A549 (cell line): ENCODE data around the gene DMRTB1.

Experiments used
- CBX8 ChIP-seq: fragments of 200-600 bp; sonication (generic); IDR thresholded peaks from 2 replicates; pipeline ENCODE4 v1.6.1; 2016
- POLR2A ChIP-seq: IDR thresholded peaks from 2 replicates; pipeline ENCODE4 v1.6.1; 2012; ENCODE audit warnings: mild to moderate bottlenecking, low read length
- SREBF2 ChIP-seq: fragments of 450-650 bp; IDR thresholded peaks from 2 replicates; pipeline ENCODE4 v1.6.1; 2014; ENCODE audit warnings: mild to moderate bottlenecking, moderate library complexity
- TF ChIP-seq, protein P1 (sequence below): fragments of >200 bp; sonication (Bioruptor Twin); formaldehyde crosslinking; IDR thresholded peaks from 3 replicates; pipeline ENCODE4 v1.5.1; 2016
- TF ChIP-seq, protein P2 (sequence below): fragments of 200-600 bp; sonication (generic); IDR thresholded peaks from 2 replicates; pipeline ENCODE4 v1.6.1; 2016; ENCODE audit warnings: antibody characterized with exemption, mild to moderate bottlenecking, moderate library complexity

DNA sequence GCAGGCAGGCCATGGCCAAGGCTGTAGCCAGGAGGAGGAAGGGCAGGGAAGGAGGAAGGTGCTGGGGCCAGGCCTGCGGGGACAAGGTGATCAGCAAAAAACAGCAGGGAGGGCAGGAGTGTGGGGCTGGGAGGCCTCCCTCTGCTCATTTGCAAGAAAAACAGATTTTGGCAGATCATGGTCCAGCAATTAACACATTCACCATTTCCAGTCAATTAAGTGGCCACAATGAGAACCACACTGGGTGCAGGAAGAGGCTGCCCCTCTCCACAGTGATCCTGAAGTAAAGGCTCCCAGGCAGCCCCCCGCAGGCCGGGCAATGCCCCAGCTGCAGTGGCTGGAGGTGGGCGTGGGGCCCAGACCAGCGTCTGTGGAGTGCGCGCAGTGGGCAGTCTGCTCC is 54.6 kb downstream of the DMRTB1 start:
- TF ChIP-seq, protein P1, sequence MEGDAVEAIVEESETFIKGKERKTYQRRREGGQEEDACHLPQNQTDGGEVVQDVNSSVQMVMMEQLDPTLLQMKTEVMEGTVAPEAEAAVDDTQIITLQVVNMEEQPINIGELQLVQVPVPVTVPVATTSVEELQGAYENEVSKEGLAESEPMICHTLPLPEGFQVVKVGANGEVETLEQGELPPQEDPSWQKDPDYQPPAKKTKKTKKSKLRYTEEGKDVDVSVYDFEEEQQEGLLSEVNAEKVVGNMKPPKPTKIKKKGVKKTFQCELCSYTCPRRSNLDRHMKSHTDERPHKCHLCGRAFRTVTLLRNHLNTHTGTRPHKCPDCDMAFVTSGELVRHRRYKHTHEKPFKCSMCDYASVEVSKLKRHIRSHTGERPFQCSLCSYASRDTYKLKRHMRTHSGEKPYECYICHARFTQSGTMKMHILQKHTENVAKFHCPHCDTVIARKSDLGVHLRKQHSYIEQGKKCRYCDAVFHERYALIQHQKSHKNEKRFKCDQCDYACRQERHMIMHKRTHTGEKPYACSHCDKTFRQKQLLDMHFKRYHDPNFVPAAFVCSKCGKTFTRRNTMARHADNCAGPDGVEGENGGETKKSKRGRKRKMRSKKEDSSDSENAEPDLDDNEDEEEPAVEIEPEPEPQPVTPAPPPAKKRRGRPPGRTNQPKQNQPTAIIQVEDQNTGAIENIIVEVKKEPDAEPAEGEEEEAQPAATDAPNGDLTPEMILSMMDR: no peak
- TF ChIP-seq POLR2A (no peak), CBX8 (no peak), SREBF2 (no peak)
- TF ChIP-seq, protein P2, sequence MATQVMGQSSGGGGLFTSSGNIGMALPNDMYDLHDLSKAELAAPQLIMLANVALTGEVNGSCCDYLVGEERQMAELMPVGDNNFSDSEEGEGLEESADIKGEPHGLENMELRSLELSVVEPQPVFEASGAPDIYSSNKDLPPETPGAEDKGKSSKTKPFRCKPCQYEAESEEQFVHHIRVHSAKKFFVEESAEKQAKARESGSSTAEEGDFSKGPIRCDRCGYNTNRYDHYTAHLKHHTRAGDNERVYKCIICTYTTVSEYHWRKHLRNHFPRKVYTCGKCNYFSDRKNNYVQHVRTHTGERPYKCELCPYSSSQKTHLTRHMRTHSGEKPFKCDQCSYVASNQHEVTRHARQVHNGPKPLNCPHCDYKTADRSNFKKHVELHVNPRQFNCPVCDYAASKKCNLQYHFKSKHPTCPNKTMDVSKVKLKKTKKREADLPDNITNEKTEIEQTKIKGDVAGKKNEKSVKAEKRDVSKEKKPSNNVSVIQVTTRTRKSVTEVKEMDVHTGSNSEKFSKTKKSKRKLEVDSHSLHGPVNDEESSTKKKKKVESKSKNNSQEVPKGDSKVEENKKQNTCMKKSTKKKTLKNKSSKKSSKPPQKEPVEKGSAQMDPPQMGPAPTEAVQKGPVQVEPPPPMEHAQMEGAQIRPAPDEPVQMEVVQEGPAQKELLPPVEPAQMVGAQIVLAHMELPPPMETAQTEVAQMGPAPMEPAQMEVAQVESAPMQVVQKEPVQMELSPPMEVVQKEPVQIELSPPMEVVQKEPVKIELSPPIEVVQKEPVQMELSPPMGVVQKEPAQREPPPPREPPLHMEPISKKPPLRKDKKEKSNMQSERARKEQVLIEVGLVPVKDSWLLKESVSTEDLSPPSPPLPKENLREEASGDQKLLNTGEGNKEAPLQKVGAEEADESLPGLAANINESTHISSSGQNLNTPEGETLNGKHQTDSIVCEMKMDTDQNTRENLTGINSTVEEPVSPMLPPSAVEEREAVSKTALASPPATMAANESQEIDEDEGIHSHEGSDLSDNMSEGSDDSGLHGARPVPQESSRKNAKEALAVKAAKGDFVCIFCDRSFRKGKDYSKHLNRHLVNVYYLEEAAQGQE: no peak
